ENCODE data around the gene HDGFL1.

The HDGFL1 gene

GRCh38 chr6:22569281-22570184, at the start of gene HDGFL1:
HDGFL1 (plus strand) TSS chr6:22569566; CDS start chr6:22569576, 10 bp downstream.
- no peak for DNase-seq

GRCh38 chr6:22521035-22521434, 48.3 kb upstream of the HDGFL1 start:
- DNase-seq = no peak

GRCh38 chr6:22526736-22527135, 42.6 kb upstream of the HDGFL1 start:
- DNase-seq = no peak

GRCh38 chr6:22529866-22530265, 39.5 kb upstream of the HDGFL1 start:
- DNase-seq = no peak

- no peak for DNase-seq
These were observed 38.9 kb upstream of the HDGFL1 start for GRCh38 chr6:22530506-22530905.

GRCh38 chr6:22536122-22536521, 33.2 kb upstream of the HDGFL1 start:
- DNase-seq = no peak

- no peak for DNase-seq
These were observed 24.9 kb upstream of the HDGFL1 start for GRCh38 chr6:22544476-22544875.

GRCh38 chr6:22545051-22545450, 24.3 kb upstream of the HDGFL1 start:
- DNase-seq = no peak

- no peak for DNase-seq
These were observed 23.1 kb upstream of the HDGFL1 start for GRCh38 chr6:22546236-22546635.

- DNase-seq = peak; percentile 32
These were observed 18.2 kb upstream of the HDGFL1 start for GRCh38 chr6:22550971-22551670.

- no peak for DNase-seq
These were observed 13.1 kb upstream of the HDGFL1 start for GRCh38 chr6:22556266-22556665.

- no peak for DNase-seq
These were observed 12.4 kb upstream of the HDGFL1 start for GRCh38 chr6:22557007-22557406.

GRCh38 chr6:22558288-22558882, 11.0 kb upstream of the HDGFL1 start:
- no peak for DNase-seq

GRCh38 chr6:22568854-22569253, 512 bp upstream of the HDGFL1 start:
- no peak for DNase-seq

- peak; percentile 31 for DNase-seq
These were observed 802 bp downstream of the HDGFL1 start for GRCh38 chr6:22570185-22570551.

- DNase-seq = no peak
These were observed 5.8 kb downstream of the HDGFL1 start for GRCh38 chr6:22575190-22575589.

- no peak for DNase-seq
These were observed 10.1 kb downstream of the HDGFL1 start for GRCh38 chr6:22579439-22579838.

GRCh38 chr6:22580337-22580736, 11.0 kb downstream of the HDGFL1 start:
- DNase-seq = no peak

- no peak for DNase-seq
These were observed 13.2 kb downstream of the HDGFL1 start for GRCh38 chr6:22582417-22583205.

- no peak for DNase-seq
These were observed 13.9 kb downstream of the HDGFL1 start for GRCh38 chr6:22583230-22583629.

- DNase-seq = no peak
These were observed 14.6 kb downstream of the HDGFL1 start for GRCh38 chr6:22583927-22584326.

- no peak for DNase-seq
These were observed 19.8 kb downstream of the HDGFL1 start for GRCh38 chr6:22589118-22589517.

GRCh38 chr6:22590423-22590822, 21.1 kb downstream of the HDGFL1 start:
- DNase-seq = no peak

All from left hindlimb (tissue), 1 donor.